HepG2 (cell line): ENCODE measurements around the gene ST6GALNAC4. TPM values are rescaled to one million over a fixed set of nuclear protein-coding genes. Genes with fewer than 3 reads are reported as not detected.

ENCODE experiments used
- ASH2L ChIP-seq: fragments of 300-600, 200-600 bp; sonication (generic); IDR thresholded peaks from 2 replicates; pipeline ENCODE4 v1.7.0; 2017; ENCODE audit warnings: low read depth, mild to moderate bottlenecking, moderate library complexity, mixed read lengths, low read length; ENCODE audit not compliant: insufficient read length
- E2F5 ChIP-seq: sonication (generic); formaldehyde crosslinking; conservative IDR thresholded peaks from 2 replicates; pipeline ENCODE4 v1.4.0; 2020; ENCODE audit warnings: missing genetic modification reagents
- EZH2 ChIP-seq: conservative IDR thresholded peaks from 2 replicates; pipeline ENCODE4 v1.6.1; 2012; ENCODE audit warnings: mild to moderate bottlenecking, low read depth, low read length, moderate library complexity
- GFI1 ChIP-seq: sonication (generic); formaldehyde crosslinking; IDR thresholded peaks from 2 replicates; pipeline ENCODE4 v1.5.0; 2020; ENCODE audit warnings: missing genetic modification reagents, mild to moderate bottlenecking, borderline replicate concordance
- HCFC1 ChIP-seq: fragments of 150-350 bp; IDR thresholded peaks from 2 replicates; pipeline ENCODE4 v1.6.1; 2014; ENCODE audit warnings: low read depth, low read length
- HNRNPH1 ChIP-seq: fragments of 200-400 bp; formaldehyde crosslinking; optimal IDR thresholded peaks from 2 replicates; pipeline ENCODE3; 2017; ENCODE audit warnings: mild to moderate bottlenecking, low read depth, low read length
- IRX3 ChIP-seq: sonication (generic); formaldehyde crosslinking; IDR thresholded peaks from 2 replicates; pipeline ENCODE4 v1.8.1; 2023; ENCODE audit warnings: mild to moderate bottlenecking, low read depth, missing genetic modification reagents, borderline replicate concordance
- MAFG ChIP-seq: sonication (generic); formaldehyde crosslinking; IDR thresholded peaks from 2 replicates; pipeline ENCODE4 v1.5.1; 2020; ENCODE audit warnings: mild to moderate bottlenecking, missing genetic modification reagents
- MED1 ChIP-seq: sonication (generic); formaldehyde crosslinking; IDR thresholded peaks from 2 replicates; pipeline ENCODE4 v1.4.0; 2020; ENCODE audit warnings: missing genetic modification reagents
- MIER3 ChIP-seq: IDR thresholded peaks from 2 replicates; pipeline ENCODE4 v1.6.1; 2016; ENCODE audit warnings: missing compliant biosample characterization, borderline replicate concordance
- MXI1 ChIP-seq: IDR thresholded peaks from 3 replicates; pipeline ENCODE4 v1.6.1; 2012; ENCODE audit warnings: low read depth, low read length, inconsistent platforms, borderline replicate concordance
- NFE2L2 ChIP-seq: fragments of 150-350 bp; IDR thresholded peaks from 2 replicates; pipeline ENCODE4 v1.6.1; 2014; ENCODE audit warnings: low read length
- NR2C2 ChIP-seq: sonication (generic); formaldehyde crosslinking; IDR thresholded peaks from 2 replicates; pipeline ENCODE4 v1.4.0; 2020; ENCODE audit warnings: missing genetic modification reagents, mild to moderate bottlenecking, moderate library complexity, borderline replicate concordance
- PRPF4 ChIP-seq: fragments of 200-400 bp; formaldehyde crosslinking; IDR thresholded peaks from 2 replicates; pipeline ENCODE4 v1.6.1; 2016; ENCODE audit warnings: low read length, low read depth; ENCODE audit not compliant: poor library complexity, severe bottlenecking
- RFX1 ChIP-seq: fragments of 450-650 bp; IDR thresholded peaks from 2 replicates; pipeline ENCODE4 v1.6.1; 2017
- SRY ChIP-seq: sonication (generic); formaldehyde crosslinking; IDR thresholded peaks from 2 replicates; pipeline ENCODE4 v1.8.0; 2022; ENCODE audit warnings: mild to moderate bottlenecking, missing genetic modification reagents
- ZFP91 ChIP-seq: sonication (generic); formaldehyde crosslinking; IDR thresholded peaks from 2 replicates; pipeline ENCODE4 v1.9.0; 2022; ENCODE audit warnings: missing genetic modification reagents, mild to moderate bottlenecking, borderline replicate concordance
- ZNF205 ChIP-seq: IDR thresholded peaks from 2 replicates; pipeline ENCODE4 v1.6.1; 2018; ENCODE audit warnings: missing biosample characterization, missing genetic modification reagents
- ZNF567 ChIP-seq: sonication (generic); formaldehyde crosslinking; IDR thresholded peaks from 2 replicates; pipeline ENCODE4 v1.8.1; 2023; ENCODE audit warnings: mild to moderate bottlenecking, missing genetic modification reagents, borderline replicate concordance
- ZNF614 ChIP-seq: IDR thresholded peaks from 2 replicates; pipeline ENCODE4 v1.6.1; 2018; ENCODE audit warnings: missing biosample characterization, missing genetic modification reagents, inconsistent platforms, borderline replicate concordance
- ZNF709 ChIP-seq: sonication (generic); formaldehyde crosslinking; IDR thresholded peaks from 2 replicates; pipeline ENCODE4 v1.5.0; 2020; ENCODE audit warnings: mild to moderate bottlenecking, missing genetic modification reagents
- ZNF780A ChIP-seq: sonication (generic); formaldehyde crosslinking; IDR thresholded peaks from 2 replicates; pipeline ENCODE4 v1.8.0; 2022; ENCODE audit warnings: mild to moderate bottlenecking, missing genetic modification reagents, moderate library complexity
- ZSCAN22 ChIP-seq: sonication (generic); formaldehyde crosslinking; IDR thresholded peaks from 2 replicates; pipeline ENCODE4 v1.4.0; 2020; ENCODE audit warnings: mild to moderate bottlenecking, missing genetic modification reagents
- polyA plus RNA-seq, 8 experiments: library from polyadenylated mRNA; depleted of rRNA in 3 of 8; stranded (reverse) in 7 of 8; unstranded in 1 of 8; fragments of >200 nt; fragmentation: Illumina TruSeq in 4 of 8; extraction: Trizol in 4 of 8; gene quantifications; 2 replicates each; pipeline versions ENCODE4 v1.2.1 to v1.2.3, GENCODE V29; 2011 to 2016; ENCODE audit warnings: low read depth in 4 of 8, missing spikeins in 1 of 8, mixed read lengths in 1 of 8; ENCODE audit not compliant: insufficient read depth in 1 of 8
- total RNA-seq, 5 experiments: library from RNA; depleted of rRNA; stranded (reverse); fragments of >200 nt; fragmentation: Illumina TruSeq; extraction: Trizol; gene quantifications; 2 replicates each; pipeline ENCODE4 v1.2.3, GENCODE V29; 2016; ENCODE audit warnings: low read depth in 1 of 5
- TF ChIP-seq, protein P1 (sequence below), 2 experiments: sonication (generic) in 1 of 2; formaldehyde crosslinking in 1 of 2; IDR thresholded peaks; 2 replicates each; pipeline versions ENCODE4 v1.4.0 to v1.6.1; 2018 to 2020; ENCODE audit warnings: missing genetic modification reagents in 2 of 2, borderline replicate concordance in 1 of 2, low read depth in 1 of 2, mild to moderate bottlenecking in 1 of 2, missing biosample characterization in 1 of 2
- TF ChIP-seq, protein P2 (sequence below): sonication (generic); formaldehyde crosslinking; IDR thresholded peaks from 2 replicates; pipeline ENCODE4 v1.4.0; 2020; ENCODE audit warnings: missing genetic modification reagents

The ST6GALNAC4 gene
- total and polyA plus RNA-seq, 2 of the 13 experiments (the other 11 are each of a cell fraction or from before 2014, with no cell fraction given), result 18.8 to 27.7 TPM

- TF ChIP-seq, protein P1, sequence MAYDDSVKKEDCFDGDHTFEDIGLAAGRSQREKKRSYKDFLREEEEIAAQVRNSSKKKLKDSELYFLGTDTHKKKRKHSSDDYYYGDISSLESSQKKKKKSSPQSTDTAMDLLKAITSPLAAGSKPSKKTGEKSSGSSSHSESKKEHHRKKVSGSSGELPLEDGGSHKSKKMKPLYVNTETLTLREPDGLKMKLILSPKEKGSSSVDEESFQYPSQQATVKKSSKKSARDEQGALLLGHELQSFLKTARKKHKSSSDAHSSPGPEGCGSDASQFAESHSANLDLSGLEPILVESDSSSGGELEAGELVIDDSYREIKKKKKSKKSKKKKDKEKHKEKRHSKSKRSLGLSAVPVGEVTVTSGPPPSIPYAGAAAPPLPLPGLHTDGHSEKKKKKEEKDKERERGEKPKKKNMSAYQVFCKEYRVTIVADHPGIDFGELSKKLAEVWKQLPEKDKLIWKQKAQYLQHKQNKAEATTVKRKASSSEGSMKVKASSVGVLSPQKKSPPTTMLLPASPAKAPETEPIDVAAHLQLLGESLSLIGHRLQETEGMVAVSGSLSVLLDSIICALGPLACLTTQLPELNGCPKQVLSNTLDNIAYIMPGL (CRISPR knock-in tag; IDR thresholded peaks at IDR 0.05; ENCODE audit: borderline replicate concordance in 1 of 2, low read depth in 1 of 2), result peak in 1 of 2 experiments; percentile 25; a peak in 2 of 4 replicates
- no peak for TF ChIP-seq GFI1 (CRISPR knock-in tag)
- TF ChIP-seq MIER3 (CRISPR knock-in tag), result no peak
- TF ChIP-seq RFX1, result no peak
- TF ChIP-seq HCFC1, result no peak
- no peak for TF ChIP-seq MAFG
- peak; percentile 55; the same call in 1 of the 3 replicates for TF ChIP-seq MXI1
- 0 out of 2 replicates have a peak, but pooled peaks have one; percentile 47 for TF ChIP-seq ZNF205 (CRISPR knock-in tag)
- no peak; the same call in 1 of the 2 replicates for TF ChIP-seq NR2C2 (CRISPR knock-in tag)
- TF ChIP-seq ZNF709 (CRISPR knock-in tag), result no peak
- TF ChIP-seq PRPF4, result no peak
- TF ChIP-seq MED1 (CRISPR knock-in tag), result peak; percentile 66
- TF ChIP-seq, protein P2, sequence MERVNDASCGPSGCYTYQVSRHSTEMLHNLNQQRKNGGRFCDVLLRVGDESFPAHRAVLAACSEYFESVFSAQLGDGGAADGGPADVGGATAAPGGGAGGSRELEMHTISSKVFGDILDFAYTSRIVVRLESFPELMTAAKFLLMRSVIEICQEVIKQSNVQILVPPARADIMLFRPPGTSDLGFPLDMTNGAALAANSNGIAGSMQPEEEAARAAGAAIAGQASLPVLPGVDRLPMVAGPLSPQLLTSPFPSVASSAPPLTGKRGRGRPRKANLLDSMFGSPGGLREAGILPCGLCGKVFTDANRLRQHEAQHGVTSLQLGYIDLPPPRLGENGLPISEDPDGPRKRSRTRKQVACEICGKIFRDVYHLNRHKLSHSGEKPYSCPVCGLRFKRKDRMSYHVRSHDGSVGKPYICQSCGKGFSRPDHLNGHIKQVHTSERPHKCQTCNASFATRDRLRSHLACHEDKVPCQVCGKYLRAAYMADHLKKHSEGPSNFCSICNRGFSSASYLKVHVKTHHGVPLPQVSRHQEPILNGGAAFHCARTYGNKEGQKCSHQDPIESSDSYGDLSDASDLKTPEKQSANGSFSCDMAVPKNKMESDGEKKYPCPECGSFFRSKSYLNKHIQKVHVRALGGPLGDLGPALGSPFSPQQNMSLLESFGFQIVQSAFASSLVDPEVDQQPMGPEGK, result peak; percentile 96
- TF ChIP-seq IRX3, result no peak
- TF ChIP-seq HNRNPH1, result no peak
- no peak for TF ChIP-seq E2F5
- TF ChIP-seq ZSCAN22 (CRISPR knock-in tag), result no peak
- TF ChIP-seq ZNF614, result no peak
- peak; percentile 32 for TF ChIP-seq ASH2L
- TF ChIP-seq ZNF780A, result no peak
- no peak for TF ChIP-seq ZFP91 (CRISPR knock-in tag)
- TF ChIP-seq EZH2, result no peak
- TF ChIP-seq SRY (CRISPR knock-in tag), result peak; percentile 56; the same call in 1 of the 2 replicates
- no peak for TF ChIP-seq NFE2L2
- TF ChIP-seq ZNF567, result no peak
Measured at GRCh38 chr9:127897193-127897692, 19.6 kb downstream of the ST6GALNAC4 start (continued).
